OCI-LY3 (cell line): ENCODE measurements around the gene EPN2.

ENCODE experiments used
- H2AFZ ChIP-seq: fragments of 200-600, 300-600 bp; shearing (Covaris generic); 2 replicates; pipeline ENCODE4 v1.6.0; 2014; ENCODE audit warnings: antibody characterized with exemption, low read depth, low read length
- H3K27ac ChIP-seq: fragments of 200-600, 300-600 bp; sonication (generic); 2 replicates; pipeline ENCODE4 v1.5.1; 2014; ENCODE audit warnings: mild to moderate bottlenecking, low read length, moderate library complexity, mixed read lengths
- H3K27me3 ChIP-seq: fragments of 200-600, 300-600 bp; sonication (generic); 2 replicates; pipeline ENCODE4 v1.6.1; 2014; ENCODE audit warnings: low read depth, low read length, mixed read lengths
- H3K36me3 ChIP-seq: fragments of 200-600, 300-600 bp; sonication (generic); replicated peaks from 2 replicates; pipeline ENCODE3; 2014; ENCODE audit warnings: low read depth, low read length, mixed read lengths
- H3K4me1 ChIP-seq: fragments of 300-600, 200-600 bp; sonication (generic); 2 replicates; pipeline ENCODE4 v1.6.1; 2014; ENCODE audit warnings: low read length, mixed read lengths
- H3K4me2 ChIP-seq: fragments of 200-600, 300-600 bp; sonication (generic); 2 replicates; pipeline ENCODE4 v1.6.1; 2014; ENCODE audit warnings: low read length, mixed read lengths
- H3K4me3 ChIP-seq: fragments of 300-600, 200-600 bp; sonication (generic); 2 replicates; pipeline ENCODE4 v1.5.1; 2014; ENCODE audit warnings: antibody characterized with exemption, mild to moderate bottlenecking, low read length, moderate library complexity
- H3K79me2 ChIP-seq: fragments of 300-600, 200-600 bp; shearing (Covaris generic); 2 replicates; pipeline ENCODE4 v1.6.1; 2014; ENCODE audit warnings: mild to moderate bottlenecking, low read length, mixed read lengths
- H3K9ac ChIP-seq: fragments of 300-600, 200-600 bp; shearing (Covaris generic); 2 replicates; pipeline ENCODE4 v1.6.0; 2014; ENCODE audit warnings: mild to moderate bottlenecking, low read length, moderate library complexity
- H3K9me3 ChIP-seq: fragments of 200-600, 300-600 bp; shearing (Covaris generic); 2 replicates; pipeline ENCODE4 v1.6.1; 2014; ENCODE audit warnings: low read length, mixed read lengths; ENCODE audit not compliant: insufficient read depth
- H4K20me1 ChIP-seq: fragments of 200-600, 300-600 bp; sonication (generic); 2 replicates; pipeline ENCODE4 v1.6.1; 2016; ENCODE audit warnings: low read length, mixed read lengths; ENCODE audit not compliant: insufficient read depth
- EZH2phosphoT487 ChIP-seq: fragments of 200-600 bp; shearing (Covaris generic); IDR thresholded peaks from 2 replicates; pipeline ENCODE4 v1.6.1; 2018; ENCODE audit warnings: antibody characterized with exemption, mixed run types, low read depth
- TF ChIP-seq, protein P1 (sequence below): fragments of 200-600, 300-600 bp; sonication (generic); IDR thresholded peaks from 2 replicates; pipeline ENCODE4 v1.5.1; 2014; ENCODE audit warnings: antibody characterized with exemption, low read length, low read depth

Gene EPN2

GRCh38 chr17:19359856-19360255 lies 122.7 kb downstream of the EPN2 start:
- Histone ChIP-seq H3K9me3 (no peaks in the 10 kb centered on the region), H4K20me1 (no peaks in the 10 kb centered on the region), H3K79me2 (no peaks in the 10 kb centered on the region), H3K27ac (no peak overlapping the region), H3K36me3 (no peaks in the 10 kb centered on the region), H3K9ac (no peak overlapping the region), H2AFZ (no peak overlapping the region), H3K4me1 (no peaks in the 10 kb centered on the region), H3K27me3 (no peaks in the 10 kb centered on the region), H3K4me3 (no peak overlapping the region), H3K4me2 (no peak overlapping the region)
- TF ChIP-seq EZH2phosphoT487, result no peak
- TF ChIP-seq, protein P1, sequence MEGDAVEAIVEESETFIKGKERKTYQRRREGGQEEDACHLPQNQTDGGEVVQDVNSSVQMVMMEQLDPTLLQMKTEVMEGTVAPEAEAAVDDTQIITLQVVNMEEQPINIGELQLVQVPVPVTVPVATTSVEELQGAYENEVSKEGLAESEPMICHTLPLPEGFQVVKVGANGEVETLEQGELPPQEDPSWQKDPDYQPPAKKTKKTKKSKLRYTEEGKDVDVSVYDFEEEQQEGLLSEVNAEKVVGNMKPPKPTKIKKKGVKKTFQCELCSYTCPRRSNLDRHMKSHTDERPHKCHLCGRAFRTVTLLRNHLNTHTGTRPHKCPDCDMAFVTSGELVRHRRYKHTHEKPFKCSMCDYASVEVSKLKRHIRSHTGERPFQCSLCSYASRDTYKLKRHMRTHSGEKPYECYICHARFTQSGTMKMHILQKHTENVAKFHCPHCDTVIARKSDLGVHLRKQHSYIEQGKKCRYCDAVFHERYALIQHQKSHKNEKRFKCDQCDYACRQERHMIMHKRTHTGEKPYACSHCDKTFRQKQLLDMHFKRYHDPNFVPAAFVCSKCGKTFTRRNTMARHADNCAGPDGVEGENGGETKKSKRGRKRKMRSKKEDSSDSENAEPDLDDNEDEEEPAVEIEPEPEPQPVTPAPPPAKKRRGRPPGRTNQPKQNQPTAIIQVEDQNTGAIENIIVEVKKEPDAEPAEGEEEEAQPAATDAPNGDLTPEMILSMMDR, result no peak

DNA sequence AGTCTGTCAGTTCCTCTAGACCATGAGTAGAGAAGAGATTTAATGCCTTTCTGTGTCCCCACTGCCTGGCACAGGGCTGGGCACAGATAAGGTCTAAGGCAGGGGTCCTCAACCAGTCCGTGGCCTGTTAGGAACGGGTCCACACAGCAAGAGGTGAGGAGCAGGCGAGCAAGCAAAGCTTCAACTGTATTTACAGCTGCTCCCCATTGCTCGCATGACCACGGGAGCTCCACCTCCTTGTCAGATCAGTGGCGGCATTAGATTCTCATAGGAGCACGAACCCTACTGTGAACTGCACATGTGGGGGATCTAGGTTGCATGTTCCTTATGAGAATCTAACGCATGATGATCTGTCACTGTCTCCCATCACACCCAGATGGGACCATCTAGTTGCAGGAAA lies 123.6 kb downstream of the EPN2 start:
- Histone ChIP-seq H3K27ac (no peak overlapping the region), H3K9me3 (no peaks in the 10 kb centered on the region), H3K4me2 (no peak overlapping the region), H4K20me1 (no peaks in the 10 kb centered on the region), H3K79me2 (no peaks in the 10 kb centered on the region), H3K4me3 (no peak overlapping the region), H3K4me1 (no peaks in the 10 kb centered on the region), H3K27me3 (no peaks in the 10 kb centered on the region), H3K36me3 (no peaks in the 10 kb centered on the region), H3K9ac (no peak overlapping the region), H2AFZ (no peak overlapping the region)
- TF ChIP-seq EZH2phosphoT487, result no peak

DNA sequence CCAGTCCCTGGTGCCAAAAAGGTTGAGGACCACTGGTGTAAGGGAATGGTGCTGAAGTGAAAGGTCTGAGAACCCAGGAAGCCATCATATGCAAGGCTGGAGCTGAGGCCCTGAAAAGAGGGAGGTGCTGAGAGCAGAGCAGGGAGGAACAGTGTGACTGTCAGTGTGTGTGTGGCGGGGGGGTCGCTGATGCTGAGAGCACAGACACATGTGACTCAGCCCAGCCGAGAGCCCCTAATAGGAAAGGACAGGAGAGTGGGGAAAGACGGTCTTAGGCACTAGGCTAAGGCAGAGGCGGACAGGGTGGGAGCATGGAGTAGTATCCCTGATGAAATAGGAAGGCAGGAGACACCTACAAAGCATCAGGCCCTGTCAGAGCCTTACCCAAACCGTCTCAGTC lies 124.2 kb downstream of the EPN2 start:
- Histone ChIP-seq H3K27me3 (no peaks in the 10 kb centered on the region), H4K20me1 (no peaks in the 10 kb centered on the region), H3K27ac (no peak overlapping the region), H3K4me1 (no peaks in the 10 kb centered on the region), H3K36me3 (no peaks in the 10 kb centered on the region), H3K9me3 (no peaks in the 10 kb centered on the region), H3K4me2 (peak overlapping the region; percentile 65; the same call in 1 of the 2 replicates), H2AFZ (no peak overlapping the region), H3K79me2 (no peaks in the 10 kb centered on the region), H3K9ac (no peak overlapping the region), H3K4me3 (no peak overlapping the region)
- TF ChIP-seq EZH2phosphoT487, result no peak
- TF ChIP-seq, protein P1, result no peak

DNA sequence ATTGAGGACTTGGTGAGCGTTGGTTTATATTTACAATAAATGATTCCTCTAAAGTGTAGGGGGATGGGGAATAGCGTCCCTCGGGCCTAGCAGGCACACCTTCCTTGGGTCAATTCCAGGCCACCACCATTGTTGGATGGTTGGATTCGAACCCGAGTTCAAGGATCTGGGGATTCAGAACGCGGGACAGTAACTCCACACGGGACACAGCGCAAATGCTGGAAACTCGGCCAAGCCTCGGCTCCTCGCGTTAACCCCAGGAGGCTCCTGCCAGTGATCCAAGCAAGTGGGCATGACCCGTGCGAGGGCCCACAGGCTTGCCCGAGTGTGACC lies 124.7 kb downstream of the EPN2 start:
- TF ChIP-seq, protein P1, result no peak
- TF ChIP-seq EZH2phosphoT487, result no peak
- H3K4me2 ChIP-seq, result peak overlapping the region; percentile 65
- H3K4me1 ChIP-seq, result no peaks in the 10 kb centered on the region
- peak overlapping the region; percentile 68 for H3K9ac ChIP-seq
- no peaks in the 10 kb centered on the region for H3K36me3 ChIP-seq
- H3K27ac ChIP-seq, result no peak overlapping the region
- peak overlapping the region; percentile 87 for H3K4me3 ChIP-seq
- no peaks in the 10 kb centered on the region for H3K27me3 ChIP-seq
- no peak overlapping the region for H2AFZ ChIP-seq
- no peaks in the 10 kb centered on the region for H3K9me3 ChIP-seq
- no peaks in the 10 kb centered on the region for H4K20me1 ChIP-seq
- H3K79me2 ChIP-seq, result no peaks in the 10 kb centered on the region
